ENCODE results near the gene SBNO2. TPM values are rescaled to one million over a fixed set of nuclear protein-coding genes. Genes with fewer than 3 reads are reported as not detected.

The SBNO2 gene
- total RNA-seq, 2 donors from 2014 or later, result 63.5 to 71.0 TPM

- intact Hi-C loops (cut with DNase I), result loop anchor here in 1 of 2 donors (1.0 kb wide), 1 partner anchor 38 kb away; no protein-coding TSS in a partner anchor
- DNase-seq (ENCODE audit: low spot score), result no peak
These were observed 83.1 kb downstream of the SBNO2 start for GRCh38 chr19:1090731-1091543.

GRCh38 chr19:1089891-1090290 lies 84.2 kb downstream of the SBNO2 start:
- no peak for DNase-seq (ENCODE audit: low spot score)
- intact Hi-C loops (cut with DNase I), result no loop called here

GRCh38 chr19:1089126-1089771 lies 84.8 kb downstream of the SBNO2 start:
- intact Hi-C loops (cut with DNase I), result no loop called here
- no peak for DNase-seq (ENCODE audit: low spot score)

GRCh38 chr19:1088416-1089010 lies 85.6 kb downstream of the SBNO2 start:
- DNase-seq (ENCODE audit: low spot score), result no peak
- intact Hi-C loops (cut with DNase I), result no loop called here

GRCh38 chr19:1087813-1088415 lies 86.2 kb downstream of the SBNO2 start:
- intact Hi-C loops (cut with DNase I), result no loop called here
- DNase-seq (ENCODE audit: low spot score), result peak; percentile 91

GRCh38 chr19:1086613-1087012 lies 87.5 kb downstream of the SBNO2 start:
- no peak for DNase-seq (ENCODE audit: low spot score)
- intact Hi-C loops (cut with DNase I), result no loop called here

GRCh38 chr19:1085676-1086442 lies 88.2 kb downstream of the SBNO2 start:
- intact Hi-C loops (cut with DNase I), result no loop called here
- DNase-seq (ENCODE audit: low spot score), result no peak

- intact Hi-C loops (cut with DNase I), result no loop called here
- no peak for DNase-seq (ENCODE audit: low spot score)
These were observed 88.9 kb downstream of the SBNO2 start for GRCh38 chr19:1085053-1085658.

- intact Hi-C loops (cut with DNase I), result loop anchor here in 1 of 2 donors (5.0 kb wide), 1 partner anchor 37 kb away; no protein-coding TSS in a partner anchor
- peak; percentile 65 for DNase-seq (ENCODE audit: low spot score)
These were observed 89.8 kb downstream of the SBNO2 start for GRCh38 chr19:1084024-1084868.

GRCh38 chr19:1082928-1083816 lies 90.9 kb downstream of the SBNO2 start:
- intact Hi-C loops (cut with DNase I), result loop anchor here in 1 of 2 donors (5.0 kb wide), 1 partner anchor 36 kb away; no protein-coding TSS in a partner anchor
- peak; percentile 74 for DNase-seq (ENCODE audit: low spot score)

GRCh38 chr19:1082165-1082927 lies 91.7 kb downstream of the SBNO2 start:
- peak; percentile 85 for DNase-seq (ENCODE audit: low spot score)
- intact Hi-C loops (cut with DNase I), result loop anchor here in 1 of 2 donors (5.0 kb wide), 1 partner anchor 35 kb away; no protein-coding TSS in a partner anchor

- intact Hi-C loops (cut with DNase I), result loop anchor here in 1 of 2 donors (5.0 kb wide), 1 partner anchor 34 kb away; no protein-coding TSS in a partner anchor
- DNase-seq (ENCODE audit: low spot score), result peak; percentile 79
These were observed 92.5 kb downstream of the SBNO2 start for GRCh38 chr19:1081301-1082164.

- DNase-seq (ENCODE audit: low spot score), result peak; percentile 84
- intact Hi-C loops (cut with DNase I), result loop anchor here in 1 of 2 donors (5.0 kb wide), 1 partner anchor 33 kb away; no protein-coding TSS in a partner anchor
These were observed 93.5 kb downstream of the SBNO2 start for GRCh38 chr19:1080360-1081161.

GRCh38 chr19:1079566-1080111 lies 94.4 kb downstream of the SBNO2 start:
- peak; percentile 83 for DNase-seq (ENCODE audit: low spot score)
- intact Hi-C loops (cut with DNase I), result loop anchor here in 1 of 2 donors (5.0 kb wide), 1 partner anchor 32 kb away; no protein-coding TSS in a partner anchor

All from posterior vena cava (tissue), 2 donors.